ENCODE measurements around the gene ATXN1.
"Not testable (repeated sequence)": the region's sequence is repeated elsewhere in the genome, so short reads cannot be mapped to it uniquely, and the experiment has no call there.

Gene ATXN1

DNA sequence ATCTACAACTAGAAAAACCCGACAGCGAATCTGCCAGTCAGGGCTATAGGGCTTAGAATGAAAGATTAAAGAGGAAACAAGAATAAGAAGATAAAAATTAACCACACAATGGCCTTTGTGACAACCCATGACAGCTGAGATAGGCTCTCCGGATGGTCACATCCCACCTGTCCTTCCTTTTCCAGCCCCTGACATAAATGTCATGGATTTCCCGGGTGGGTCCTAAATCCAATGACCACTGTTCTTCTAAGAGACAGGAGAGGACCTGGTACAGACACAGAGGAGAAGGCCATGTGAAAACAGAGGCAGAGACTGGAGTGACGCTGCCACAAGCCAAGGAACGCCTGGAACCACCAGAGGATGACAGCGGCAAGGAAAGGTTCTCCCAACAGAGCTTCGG, 41.8 kb downstream of the ATXN1 start:
- no peak for DNase-seq (ENCODE audit: low read depth)

DNA sequence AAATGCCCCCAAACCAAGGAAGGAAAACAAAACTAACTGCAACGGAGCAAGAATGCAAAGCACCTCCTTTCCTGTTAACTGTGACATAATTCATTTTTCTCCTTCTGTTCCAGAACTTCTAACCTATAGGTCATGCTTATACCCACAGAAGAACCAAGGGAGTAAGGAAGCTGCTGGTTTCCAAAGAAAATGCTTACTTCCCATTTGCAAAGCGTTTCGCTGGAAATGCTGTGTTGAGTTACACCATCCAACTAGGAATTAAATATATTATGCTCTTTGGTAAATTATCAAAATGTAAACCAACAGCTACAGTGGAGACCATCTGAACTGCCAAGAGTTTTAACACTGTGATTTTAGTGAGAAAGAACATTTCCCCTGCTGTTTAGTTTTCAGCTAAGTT, 42.9 kb downstream of the ATXN1 start:
- no peak for DNase-seq (ENCODE audit: low read depth)

- no peak for DNase-seq (ENCODE audit: low read depth)
Observed at GRCh38 chr6:16717275-16717942, 43.9 kb downstream of the ATXN1 start.

DNA sequence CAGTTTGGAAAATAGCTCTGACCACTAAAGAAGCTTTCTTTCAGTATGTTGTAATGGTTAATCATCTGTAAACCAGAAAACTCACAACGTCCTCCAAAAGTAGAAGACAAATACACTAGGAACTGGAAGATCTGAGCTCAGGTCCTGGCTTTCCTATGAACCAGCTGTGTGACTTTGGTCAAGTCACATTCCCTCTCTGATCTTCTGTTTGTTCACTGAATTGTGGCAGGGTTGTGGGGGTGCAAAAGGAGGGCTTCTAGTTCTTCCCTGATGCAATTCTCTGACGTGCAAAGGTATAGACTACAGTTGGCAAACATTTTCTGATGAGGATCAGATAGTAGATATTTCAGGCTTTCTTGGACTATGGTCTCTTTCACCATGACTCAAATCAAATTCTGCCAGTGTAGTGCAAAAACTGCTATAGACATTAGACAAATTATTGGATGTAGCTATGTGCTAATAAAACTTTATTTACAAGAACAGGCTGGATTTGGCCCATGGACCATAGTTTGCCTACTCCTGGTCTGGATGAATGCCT, 44.9 kb downstream of the ATXN1 start:
- no peak for DNase-seq (ENCODE audit: low read depth)

GRCh38 chr6:16713597-16713996, 47.7 kb downstream of the ATXN1 start:
- DNase-seq (ENCODE audit: low read depth), result no peak

DNA sequence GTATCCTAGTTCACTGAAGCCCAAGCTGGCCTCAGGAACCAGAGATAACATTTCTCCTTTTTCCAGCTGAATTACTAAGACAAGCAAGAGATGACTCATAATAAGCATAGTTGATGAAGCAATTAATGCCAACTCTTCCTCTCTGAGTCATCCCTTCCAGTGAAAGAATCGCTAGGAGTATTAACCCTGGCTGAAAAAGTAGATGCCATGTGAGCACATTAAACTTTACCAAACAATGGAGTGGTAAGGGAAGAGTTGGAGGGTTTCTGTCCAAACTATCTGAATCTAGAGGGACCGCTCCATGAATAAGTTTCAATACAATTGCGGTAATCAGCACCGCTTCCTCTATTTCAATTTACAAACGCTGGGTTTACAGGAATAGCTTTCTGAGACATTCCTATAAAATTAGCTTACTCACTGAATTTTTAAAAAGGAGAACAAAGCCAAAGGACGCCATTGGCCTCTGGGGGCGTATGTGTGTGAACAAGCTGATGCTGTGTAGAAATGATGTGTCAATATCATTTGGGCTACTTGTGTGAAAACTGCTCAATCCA, 48.3 kb downstream of the ATXN1 start:
- no peak for DNase-seq (ENCODE audit: low read depth)

GRCh38 chr6:16712255-16712930, 48.9 kb downstream of the ATXN1 start:
- no peak for DNase-seq (ENCODE audit: low read depth)

DNA sequence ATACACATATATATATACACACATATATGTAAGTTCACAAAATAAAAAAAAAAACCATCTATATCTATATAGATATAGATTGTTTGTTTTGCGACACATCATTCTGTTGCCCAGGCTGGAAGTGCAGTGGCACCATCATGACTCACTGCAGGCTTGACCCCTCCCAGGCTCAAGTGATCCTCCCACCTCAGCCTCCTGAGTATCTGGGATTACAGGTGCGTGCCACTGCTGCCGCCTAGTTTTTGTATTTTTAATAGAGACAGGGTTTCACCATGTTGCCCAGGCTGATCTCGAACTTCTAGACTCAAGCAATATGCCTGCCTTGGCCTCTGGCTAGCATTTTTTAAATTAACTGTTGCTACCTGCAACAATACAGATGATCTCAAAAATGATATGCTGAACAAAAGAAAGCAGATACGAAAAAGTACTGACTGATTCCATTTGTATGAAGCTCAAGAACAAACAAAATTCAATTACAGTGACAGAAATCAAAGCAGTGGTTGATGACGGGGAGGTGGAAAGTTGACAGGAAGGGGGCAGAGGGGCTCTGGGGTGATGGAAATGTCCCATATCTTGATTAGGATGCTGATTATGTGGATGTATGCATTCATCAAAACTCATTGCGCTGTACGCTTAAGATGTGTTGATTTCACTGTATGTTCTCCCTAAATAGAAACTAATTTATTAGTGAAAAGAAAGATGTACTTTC, 49.6 kb downstream of the ATXN1 start:
- DNase-seq (ENCODE audit: low read depth), result no peak

GRCh38 chr6:16706911-16707783, 54.1 kb downstream of the ATXN1 start:
- DNase-seq (ENCODE audit: low read depth), result no peak

GRCh38 chr6:16706491-16706890, 54.8 kb downstream of the ATXN1 start:
- not testable (repeated sequence) for DNase-seq (ENCODE audit: low read depth)

GRCh38 chr6:16706029-16706428, 55.2 kb downstream of the ATXN1 start:
- no peak for DNase-seq (ENCODE audit: low read depth)

- DNase-seq (ENCODE audit: low read depth), result no peak
Observed at GRCh38 chr6:16705081-16705993, 55.9 kb downstream of the ATXN1 start.

DNA sequence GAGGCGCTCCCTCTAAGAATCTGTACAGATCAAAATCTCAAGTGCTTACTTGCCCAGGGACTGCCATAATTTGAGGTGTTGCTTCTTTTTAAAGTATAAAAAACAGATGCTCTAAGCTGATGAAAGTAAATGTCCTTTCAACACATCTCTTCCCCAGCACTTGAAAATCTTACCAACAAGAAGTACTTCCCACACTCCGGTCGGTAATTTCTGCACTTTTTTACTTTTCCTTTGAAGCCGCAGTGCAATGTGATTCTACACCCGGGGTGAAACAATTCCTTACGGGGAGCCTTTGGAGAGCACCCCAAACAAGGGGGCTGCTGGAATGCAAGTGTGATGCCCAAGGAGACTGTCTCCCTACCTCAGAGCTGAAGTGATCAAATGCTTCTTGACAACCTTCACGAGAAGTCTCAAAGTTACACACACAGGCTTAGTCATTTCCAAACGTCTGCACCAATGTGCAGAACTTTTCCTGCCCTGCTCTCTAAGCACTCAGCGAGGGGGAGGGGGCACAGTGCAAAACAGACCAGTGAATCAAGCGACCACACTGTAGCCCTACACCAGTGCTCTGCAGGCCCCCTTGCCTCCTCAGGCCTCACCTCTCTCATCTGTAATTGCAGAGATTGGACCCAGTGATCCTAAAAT, 56.7 kb downstream of the ATXN1 start:
- DNase-seq (ENCODE audit: low read depth), result no peak

DNA sequence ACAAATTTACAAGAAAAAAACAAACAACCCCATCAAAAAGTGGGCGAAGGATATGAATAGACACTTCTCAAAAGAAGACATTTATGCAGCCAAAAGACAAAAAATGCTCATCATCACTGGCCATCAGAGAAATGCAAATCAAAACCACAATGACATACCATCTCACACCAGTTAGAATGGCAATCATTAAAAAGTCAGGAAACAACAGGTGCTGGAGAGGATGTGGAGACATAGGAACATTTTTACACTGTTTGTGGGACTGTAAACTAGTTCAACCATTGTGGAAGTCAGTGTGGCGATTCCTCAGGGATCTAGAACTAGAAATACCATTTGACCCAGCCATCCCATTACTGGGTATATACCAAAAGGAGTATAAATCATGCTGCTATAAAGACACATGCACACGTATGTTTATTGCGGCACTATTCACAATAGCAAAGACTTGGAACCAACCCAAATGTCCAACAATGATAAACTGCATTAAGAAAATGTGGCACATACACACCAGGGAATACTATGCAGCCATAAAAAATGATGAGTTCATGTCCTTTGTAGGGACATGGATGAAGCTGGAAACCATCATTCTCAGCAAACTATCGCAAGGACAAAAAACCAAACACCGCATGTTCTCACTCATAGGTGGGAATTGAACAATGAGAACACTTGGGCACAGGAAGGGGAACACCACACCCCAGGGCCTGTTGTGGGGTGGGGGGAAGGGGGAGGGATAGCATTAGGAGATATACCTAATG, 58.5 kb downstream of the ATXN1 start:
- DNase-seq (ENCODE audit: low read depth), result not testable (repeated sequence)

DNA sequence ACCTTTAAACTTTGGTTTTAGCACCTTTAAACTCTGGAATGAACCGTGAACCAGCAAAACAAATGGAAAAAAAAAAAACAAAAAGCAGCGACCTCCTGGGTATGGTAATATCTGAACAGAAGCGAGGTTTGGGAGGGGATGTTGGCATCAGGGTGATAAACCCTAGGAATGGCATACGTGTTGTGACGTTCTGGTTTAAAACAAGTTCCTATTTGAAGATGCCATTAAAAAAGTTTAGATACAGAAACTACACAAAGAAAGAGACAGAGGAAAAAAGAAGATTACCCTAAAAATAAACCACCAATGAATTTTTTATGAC, 60.4 kb downstream of the ATXN1 start:
- DNase-seq (ENCODE audit: low read depth), result no peak

- DNase-seq (ENCODE audit: low read depth), result no peak
Observed at GRCh38 chr6:16700202-16700915, 60.9 kb downstream of the ATXN1 start.

DNA sequence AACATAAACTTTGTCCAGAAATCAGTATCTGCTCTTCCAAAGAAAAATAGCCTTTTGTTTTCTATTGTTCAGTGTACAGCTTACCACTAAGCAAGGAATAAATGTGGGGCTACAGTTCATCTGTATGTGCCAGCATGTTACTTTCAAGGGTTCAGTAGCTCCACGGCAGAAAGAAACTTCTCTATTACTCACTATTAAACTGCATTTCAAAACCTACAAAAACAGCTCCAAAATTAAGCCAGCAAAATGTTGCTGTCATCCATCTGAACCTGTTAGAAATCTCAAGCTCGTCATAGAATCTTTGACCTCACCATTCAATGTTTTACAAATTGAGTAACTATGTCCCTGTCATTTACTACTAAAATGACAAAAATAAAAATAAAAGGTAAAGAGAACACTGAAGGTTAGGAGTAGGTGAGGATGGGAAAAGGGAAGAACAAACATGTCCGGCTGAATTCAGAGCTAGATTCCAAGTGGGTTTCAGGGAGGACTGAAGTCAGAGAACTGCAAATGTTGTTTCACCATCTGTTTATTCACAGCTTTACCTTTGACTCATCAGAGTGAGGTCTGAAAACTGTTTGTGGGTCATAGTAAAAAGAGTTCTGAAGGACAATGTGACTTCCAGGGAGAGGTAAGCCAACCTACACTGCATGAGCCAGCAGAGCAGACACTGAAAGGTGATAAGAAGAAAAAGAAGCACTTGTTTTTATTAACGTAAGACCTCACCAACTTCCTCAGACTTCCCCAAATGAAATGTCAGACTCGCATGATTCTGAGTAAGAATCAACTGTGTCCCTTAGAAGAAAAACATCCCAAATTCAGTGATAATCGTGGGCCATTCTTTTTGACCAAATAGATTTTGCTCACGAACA, 62.0 kb downstream of the ATXN1 start:
- no peak for DNase-seq (ENCODE audit: low read depth)

DNA sequence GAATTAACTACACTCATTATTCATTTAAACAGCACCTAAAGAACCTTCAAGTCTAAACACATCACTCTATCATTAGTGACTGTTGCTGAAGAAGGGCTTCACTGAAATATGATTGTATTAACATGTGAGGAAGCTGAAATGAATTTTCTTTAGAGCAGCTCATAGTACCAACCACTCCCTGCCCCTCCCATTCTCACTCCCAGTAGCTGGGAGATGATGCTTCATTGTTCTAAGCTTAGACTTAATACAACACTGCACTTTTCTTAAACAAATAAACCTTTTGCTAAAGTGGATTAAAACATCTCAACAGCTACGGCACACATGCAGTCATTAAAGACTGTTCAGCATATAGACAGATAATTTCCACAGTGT, 63.1 kb downstream of the ATXN1 start:
- DNase-seq (ENCODE audit: low read depth), result no peak
